Neural cell (in vitro differentiated cells): ENCODE measurements around the gene C10orf53.

Experiments used
- EZH2 ChIP-seq: fragments of 200-600, 300-800 bp; shearing (Covaris generic), sonication (generic); IDR thresholded peaks from 2 replicates; pipeline ENCODE4 v1.6.1; 2014; ENCODE audit warnings: antibody characterized with exemption, low read length, borderline replicate concordance, mild to moderate bottlenecking; ENCODE audit not compliant: insufficient read depth, poor library complexity, severe bottlenecking
- POLR2AphosphoS5 ChIP-seq: IDR thresholded peaks from 2 replicates; pipeline ENCODE4 v1.6.1; 2012
- RAD21 ChIP-seq: fragments of 450-650 bp; conservative IDR thresholded peaks from 2 replicates; pipeline ENCODE4 v1.6.1; 2014; ENCODE audit warnings: antibody characterized with exemption, mild to moderate bottlenecking, moderate library complexity
- TAF1 ChIP-seq: IDR thresholded peaks from 2 replicates; pipeline ENCODE4 v1.6.1; 2012; ENCODE audit warnings: low read depth
- TF ChIP-seq, protein P1 (sequence below): IDR thresholded peaks from 2 replicates; pipeline ENCODE4 v1.6.1; 2012; ENCODE audit warnings: borderline replicate concordance
- TF ChIP-seq, protein P2 (sequence below): fragments of 450-650 bp; IDR thresholded peaks from 2 replicates; pipeline ENCODE4 v1.5.1; 2014; ENCODE audit warnings: antibody characterized with exemption, mild to moderate bottlenecking, moderate library complexity; ENCODE audit not compliant: poor library complexity, severe bottlenecking

DNA sequence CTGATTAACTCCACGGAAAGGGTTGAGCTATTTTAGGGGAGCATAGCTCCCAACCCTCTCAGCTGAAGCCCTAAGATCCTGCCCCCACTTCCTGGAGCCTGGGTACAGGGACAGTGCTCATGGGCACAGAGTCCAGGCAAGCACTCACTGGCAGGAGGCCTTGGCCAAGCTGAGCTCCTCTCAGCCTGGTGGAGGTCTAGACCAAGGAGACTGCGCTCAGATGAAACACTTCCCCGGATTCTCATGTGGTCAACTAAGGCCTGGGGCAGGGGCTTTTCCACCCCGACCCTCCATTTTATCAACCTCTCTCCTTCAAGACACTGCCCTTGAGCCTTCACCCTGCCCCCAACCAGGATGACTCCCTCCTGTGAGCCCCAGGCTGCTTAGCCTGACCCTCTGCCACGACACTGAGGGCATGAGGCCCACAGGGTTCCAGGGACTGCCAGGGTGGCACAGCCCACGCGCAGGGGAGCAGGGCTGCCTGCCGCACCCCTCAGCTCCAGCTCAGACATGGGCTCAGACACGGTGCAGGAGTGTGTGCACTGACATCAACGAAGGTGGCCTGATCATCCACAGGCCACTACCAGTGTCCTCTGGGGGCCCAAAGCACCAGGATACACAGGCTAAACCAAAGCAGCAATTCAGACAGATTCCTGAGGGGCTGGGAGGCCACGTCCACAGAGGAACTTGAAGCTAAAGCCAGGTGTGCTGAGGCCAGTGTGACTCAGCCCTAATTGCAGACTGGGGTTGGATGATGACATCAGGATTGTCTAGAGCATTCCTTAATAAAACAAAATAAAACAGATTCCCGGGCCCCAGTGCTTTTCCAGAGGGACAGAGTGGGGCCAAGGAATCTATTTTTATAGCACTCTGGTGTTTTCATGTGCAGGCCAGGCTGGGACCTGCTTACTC, 46.8 kb upstream of the C10orf53 start:
- TF ChIP-seq EZH2 (no peak), RAD21 (no peak), POLR2AphosphoS5 (no peak), TAF1 (no peak)
- TF ChIP-seq, protein P1, sequence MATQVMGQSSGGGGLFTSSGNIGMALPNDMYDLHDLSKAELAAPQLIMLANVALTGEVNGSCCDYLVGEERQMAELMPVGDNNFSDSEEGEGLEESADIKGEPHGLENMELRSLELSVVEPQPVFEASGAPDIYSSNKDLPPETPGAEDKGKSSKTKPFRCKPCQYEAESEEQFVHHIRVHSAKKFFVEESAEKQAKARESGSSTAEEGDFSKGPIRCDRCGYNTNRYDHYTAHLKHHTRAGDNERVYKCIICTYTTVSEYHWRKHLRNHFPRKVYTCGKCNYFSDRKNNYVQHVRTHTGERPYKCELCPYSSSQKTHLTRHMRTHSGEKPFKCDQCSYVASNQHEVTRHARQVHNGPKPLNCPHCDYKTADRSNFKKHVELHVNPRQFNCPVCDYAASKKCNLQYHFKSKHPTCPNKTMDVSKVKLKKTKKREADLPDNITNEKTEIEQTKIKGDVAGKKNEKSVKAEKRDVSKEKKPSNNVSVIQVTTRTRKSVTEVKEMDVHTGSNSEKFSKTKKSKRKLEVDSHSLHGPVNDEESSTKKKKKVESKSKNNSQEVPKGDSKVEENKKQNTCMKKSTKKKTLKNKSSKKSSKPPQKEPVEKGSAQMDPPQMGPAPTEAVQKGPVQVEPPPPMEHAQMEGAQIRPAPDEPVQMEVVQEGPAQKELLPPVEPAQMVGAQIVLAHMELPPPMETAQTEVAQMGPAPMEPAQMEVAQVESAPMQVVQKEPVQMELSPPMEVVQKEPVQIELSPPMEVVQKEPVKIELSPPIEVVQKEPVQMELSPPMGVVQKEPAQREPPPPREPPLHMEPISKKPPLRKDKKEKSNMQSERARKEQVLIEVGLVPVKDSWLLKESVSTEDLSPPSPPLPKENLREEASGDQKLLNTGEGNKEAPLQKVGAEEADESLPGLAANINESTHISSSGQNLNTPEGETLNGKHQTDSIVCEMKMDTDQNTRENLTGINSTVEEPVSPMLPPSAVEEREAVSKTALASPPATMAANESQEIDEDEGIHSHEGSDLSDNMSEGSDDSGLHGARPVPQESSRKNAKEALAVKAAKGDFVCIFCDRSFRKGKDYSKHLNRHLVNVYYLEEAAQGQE, result no peak
- TF ChIP-seq, protein P2, sequence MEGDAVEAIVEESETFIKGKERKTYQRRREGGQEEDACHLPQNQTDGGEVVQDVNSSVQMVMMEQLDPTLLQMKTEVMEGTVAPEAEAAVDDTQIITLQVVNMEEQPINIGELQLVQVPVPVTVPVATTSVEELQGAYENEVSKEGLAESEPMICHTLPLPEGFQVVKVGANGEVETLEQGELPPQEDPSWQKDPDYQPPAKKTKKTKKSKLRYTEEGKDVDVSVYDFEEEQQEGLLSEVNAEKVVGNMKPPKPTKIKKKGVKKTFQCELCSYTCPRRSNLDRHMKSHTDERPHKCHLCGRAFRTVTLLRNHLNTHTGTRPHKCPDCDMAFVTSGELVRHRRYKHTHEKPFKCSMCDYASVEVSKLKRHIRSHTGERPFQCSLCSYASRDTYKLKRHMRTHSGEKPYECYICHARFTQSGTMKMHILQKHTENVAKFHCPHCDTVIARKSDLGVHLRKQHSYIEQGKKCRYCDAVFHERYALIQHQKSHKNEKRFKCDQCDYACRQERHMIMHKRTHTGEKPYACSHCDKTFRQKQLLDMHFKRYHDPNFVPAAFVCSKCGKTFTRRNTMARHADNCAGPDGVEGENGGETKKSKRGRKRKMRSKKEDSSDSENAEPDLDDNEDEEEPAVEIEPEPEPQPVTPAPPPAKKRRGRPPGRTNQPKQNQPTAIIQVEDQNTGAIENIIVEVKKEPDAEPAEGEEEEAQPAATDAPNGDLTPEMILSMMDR, result no peak
